HG03378 (cell line): ENCODE measurements around the gene PKM.
A peak's percentile ranks its signal among the peaks of the same experiment; 100 is the strongest.
"Not testable (repeated sequence)": the region's sequence is repeated elsewhere in the genome, so short reads cannot be mapped to it uniquely, and the experiment has no call there.

ENCODE experiments used
- ATAC-seq: cut with Tn5 transposase; IDR thresholded peaks from one replicate; pipeline ENCODE4 v1.9.1; 2021; ENCODE audit warnings: mild to moderate bottlenecking, moderate library complexity; ENCODE audit not compliant: unreplicated experiment

Gene PKM

GRCh38 chr15:72231066-72231832 is at the start of gene PKM:
TSS of gene PKM (minus strand) at chr15:72231190. CDS start at chr15:72219097, 12,093 bp downstream.
- ATAC-seq: peak; percentile 26

- no peak for ATAC-seq
These were observed 49.8 kb upstream of the PKM start for GRCh38 chr15:72280751-72281150.

GRCh38 chr15:72278737-72279136 is 47.7 kb upstream of the PKM start:
- no peak for ATAC-seq

DNA sequence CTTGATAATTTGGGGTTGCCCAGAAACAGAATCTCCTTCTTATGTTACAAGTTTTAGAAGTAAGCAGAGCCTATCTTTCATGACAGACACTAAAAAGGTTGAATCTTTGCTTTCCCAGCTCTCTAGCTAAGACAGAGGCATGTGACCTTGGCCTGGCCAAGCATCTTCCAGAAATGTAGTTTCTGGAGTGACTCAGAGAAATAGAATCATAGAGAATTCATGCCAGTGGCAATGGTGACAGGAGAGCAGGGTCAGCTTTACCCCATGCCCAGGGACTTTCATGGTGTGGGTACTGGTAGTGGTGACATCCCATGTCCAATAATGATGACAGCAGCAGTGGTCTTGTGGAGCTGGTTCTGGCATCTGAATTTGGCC is 45.3 kb upstream of the PKM start:
- no peak for ATAC-seq

DNA sequence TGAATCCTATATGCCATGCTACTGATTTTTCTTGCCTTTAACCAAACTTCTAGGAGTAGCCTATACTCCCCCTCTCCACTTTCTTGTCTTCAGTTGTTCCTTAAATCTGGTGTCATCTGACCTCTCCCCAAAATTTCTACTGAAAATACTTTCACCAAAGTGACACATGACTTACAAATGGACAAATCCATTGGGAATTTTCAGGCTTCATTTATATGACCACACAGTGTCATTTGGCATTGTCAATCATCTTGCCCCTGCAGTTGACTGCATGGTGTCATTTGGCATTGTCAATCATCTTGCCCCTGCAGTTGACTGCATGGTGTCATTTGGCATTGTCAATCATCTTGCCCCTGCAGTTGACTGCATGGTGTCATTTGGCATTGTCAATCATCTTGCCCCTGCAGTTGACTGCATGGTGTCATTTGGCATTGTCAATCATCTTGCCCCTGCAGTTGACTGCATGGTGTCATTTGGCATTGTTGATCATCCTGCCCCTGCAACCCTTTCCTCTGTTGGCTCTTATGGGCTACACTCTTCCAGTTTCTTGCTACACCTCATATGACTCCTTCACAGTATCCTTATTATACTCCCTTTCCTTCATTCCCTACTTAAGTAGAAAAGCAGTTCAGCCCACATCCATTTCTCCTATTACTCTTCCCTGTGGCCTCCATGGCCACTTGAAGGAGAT is 44.8 kb upstream of the PKM start:
- not testable (repeated sequence) for ATAC-seq

DNA sequence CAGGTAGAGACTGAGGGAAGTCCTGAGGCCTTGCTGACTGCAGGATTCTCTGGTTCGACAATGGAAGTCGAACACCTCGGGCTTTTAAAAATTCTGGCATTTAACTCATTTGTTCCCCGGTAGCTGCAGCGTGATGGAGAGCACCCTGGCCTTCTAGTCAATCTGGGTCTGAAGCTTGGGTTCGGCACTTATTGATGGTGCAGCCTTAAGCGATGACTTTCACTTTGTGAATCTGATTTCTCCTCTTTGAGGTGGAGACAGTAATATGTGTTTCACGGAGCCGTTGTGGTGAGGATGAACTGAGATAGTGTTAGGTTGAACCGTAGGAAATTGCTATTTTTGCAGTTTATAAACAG is 42.0 kb upstream of the PKM start:
- ATAC-seq: no peak

DNA sequence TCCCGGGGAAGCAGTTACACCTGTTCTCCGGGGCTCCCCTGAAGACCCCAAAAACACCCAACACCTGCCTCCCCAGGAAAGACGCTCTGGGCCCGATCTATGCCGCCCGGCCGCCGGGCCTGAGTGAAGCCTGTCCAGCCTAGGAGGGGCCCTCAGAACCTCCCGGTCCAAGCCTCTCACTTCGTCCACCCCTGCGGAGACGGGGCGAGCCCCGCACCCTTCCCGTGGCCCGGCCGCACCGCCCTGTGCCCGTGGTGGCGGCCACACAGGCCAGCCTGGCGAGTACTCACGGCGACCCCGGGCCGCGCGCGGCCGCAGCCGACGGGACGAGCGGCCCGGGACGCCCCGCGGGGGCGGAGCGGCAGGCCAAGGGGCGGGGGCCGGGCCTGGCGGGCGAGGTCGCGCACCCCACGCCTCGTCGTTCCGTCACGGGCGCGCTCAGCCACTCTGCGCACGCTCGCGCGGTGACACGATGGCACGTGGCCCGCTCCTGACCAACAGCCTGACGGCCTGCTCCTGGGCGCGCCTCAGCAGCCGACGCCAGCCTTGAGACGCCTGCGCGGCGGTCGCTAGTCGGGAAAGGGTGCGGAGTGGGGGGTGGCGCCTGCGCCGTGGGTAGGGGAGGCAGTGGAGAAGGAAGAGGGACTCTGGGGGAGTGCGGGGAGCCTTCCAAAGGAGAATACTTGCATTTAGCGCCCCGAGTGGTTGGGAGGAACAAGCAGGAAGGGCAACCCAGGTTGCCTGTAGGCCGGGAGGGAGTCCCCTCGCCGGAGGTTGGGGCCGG is 41.4 kb upstream of the PKM start, which contains the start of gene PARP6:
TSS of gene PARP6 (minus strand) at position 342 of the 784 bp plus-strand sequence. CDS start 5,077 bp downstream, outside the sequence.
- ATAC-seq: peak; percentile 71

- ATAC-seq: no peak
These were observed 40.9 kb upstream of the PKM start for GRCh38 chr15:72271895-72272212.

DNA sequence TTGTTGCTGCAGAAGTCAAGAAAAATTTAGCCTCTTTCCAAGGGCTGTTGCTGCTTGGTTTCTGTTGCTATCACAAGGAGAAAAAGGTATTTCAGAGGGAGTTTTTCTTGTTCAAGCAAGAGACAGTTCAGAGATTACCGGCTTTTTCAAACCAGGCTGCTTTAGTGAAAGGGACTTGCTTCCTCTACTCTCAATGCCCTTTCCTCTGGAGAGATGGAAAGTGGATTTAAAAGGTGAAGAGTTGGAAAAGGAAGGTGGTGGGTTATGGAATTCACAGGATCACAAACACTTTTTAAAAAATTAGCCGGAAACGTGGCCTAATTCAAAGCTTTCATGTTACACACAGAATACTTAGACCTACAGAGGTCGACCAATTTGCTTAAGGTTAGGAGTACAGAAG is 40.2 kb upstream of the PKM start:
- no peak for ATAC-seq

GRCh38 chr15:72269739-72270138 is 38.7 kb upstream of the PKM start:
- no peak for ATAC-seq

DNA sequence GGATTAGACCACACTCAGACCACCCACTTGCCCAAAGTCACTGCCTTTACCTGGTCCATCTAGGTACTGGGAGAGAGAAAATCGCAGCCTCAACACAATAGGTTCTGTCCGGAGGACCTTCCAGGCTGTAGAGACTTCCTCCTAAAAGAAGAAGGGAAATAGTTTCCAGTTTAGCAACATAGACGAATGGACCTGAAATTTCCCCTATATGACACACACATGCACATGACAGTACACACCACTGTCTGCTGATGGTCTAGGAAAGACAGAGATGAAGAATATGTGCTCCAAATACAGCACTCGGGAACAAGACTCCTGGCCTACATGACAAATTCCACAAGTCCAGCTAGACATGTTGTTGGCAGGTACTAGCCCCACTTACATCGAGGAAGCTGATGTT is 34.0 kb upstream of the PKM start:
- ATAC-seq: no peak

- no peak for ATAC-seq
These were observed 21.8 kb upstream of the PKM start for GRCh38 chr15:72252663-72253299.

DNA sequence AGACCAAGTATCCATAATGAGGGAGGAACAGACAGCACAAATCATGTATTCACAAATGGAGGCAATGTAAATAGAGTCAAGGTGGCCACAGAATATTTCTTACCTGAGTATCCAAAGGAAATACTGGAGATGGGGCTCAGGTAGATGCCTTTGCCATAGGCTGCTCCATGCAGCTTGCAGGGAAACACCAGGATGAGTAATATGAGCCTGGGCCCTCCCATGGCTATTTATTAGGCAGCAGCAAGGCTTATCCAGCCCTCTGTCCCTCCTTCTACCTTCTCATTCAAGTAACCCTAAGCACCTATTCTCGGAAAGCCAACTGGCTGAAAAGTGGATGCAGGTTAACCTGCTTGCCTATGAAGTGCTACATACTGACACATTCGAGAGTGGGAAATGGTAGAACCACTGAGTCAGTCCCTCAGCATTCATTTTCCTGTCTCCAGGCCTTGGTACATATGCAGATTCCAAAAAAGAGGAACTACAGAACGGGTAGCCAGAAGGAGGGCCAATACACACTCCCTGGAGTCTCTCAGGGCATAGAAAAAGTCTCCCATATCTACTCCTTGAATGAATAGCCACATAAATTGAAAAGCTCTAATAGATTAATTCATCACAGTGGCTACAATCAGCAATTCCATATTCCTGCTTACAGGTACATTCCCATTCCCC is 18.3 kb upstream of the PKM start:
- ATAC-seq: no peak

GRCh38 chr15:72248514-72248913 is 17.5 kb upstream of the PKM start:
- ATAC-seq: no peak

GRCh38 chr15:72242775-72243370 is 11.9 kb upstream of the PKM start:
- ATAC-seq: no peak

- ATAC-seq: no peak
These were observed 8.7 kb upstream of the PKM start for GRCh38 chr15:72239652-72240051.

DNA sequence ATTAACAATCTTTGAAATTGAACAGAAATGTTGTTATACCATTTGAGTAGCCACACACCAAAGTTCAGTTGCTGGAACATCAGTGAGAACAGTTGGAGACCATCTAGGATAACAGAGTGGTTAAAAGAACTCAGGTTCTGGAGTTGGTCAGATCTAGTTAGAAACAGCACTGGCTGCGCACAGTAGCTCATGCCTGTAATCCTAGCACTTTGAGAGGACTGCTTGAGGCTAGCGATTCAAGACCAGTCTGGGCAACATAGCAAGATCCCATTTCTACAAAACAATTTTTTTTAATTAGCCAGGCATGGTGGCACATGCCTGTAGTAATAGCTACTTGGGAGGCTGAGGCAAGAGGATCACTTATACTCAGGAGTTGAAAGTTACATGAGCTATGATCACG is 7.6 kb upstream of the PKM start:
- no peak for ATAC-seq

DNA sequence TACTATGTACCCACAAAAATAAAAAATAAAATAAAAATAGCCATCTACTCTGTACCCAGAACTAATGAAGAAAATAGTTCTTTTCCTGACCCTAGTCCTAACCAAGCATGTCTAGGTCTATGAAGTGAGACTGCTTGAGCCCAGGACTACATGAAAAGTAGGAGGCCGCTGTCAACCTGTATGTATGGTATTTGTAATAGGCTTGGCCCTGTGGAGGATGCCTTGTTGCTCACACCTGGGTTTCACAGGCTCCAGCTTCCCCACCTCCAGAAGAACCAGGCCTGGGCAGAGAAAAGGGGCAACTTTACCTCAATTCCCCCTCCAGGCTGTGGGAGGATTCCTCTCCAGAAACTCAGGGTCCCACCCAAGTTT is 6.8 kb upstream of the PKM start:
- ATAC-seq: no peak

GRCh38 chr15:72237029-72237852 is 6.3 kb upstream of the PKM start:
- ATAC-seq: peak; percentile 62
